Natural killer cell treated with Interleukin-12 subunit alpha and Interleukin-12 subunit beta and Interleukin-15 and Interleukin-18, amount 100 ng/mL, for 72 hours (primary cell): ENCODE measurements around the gene STIMATE. TPM values are rescaled to one million over a fixed set of nuclear protein-coding genes. Genes with fewer than 3 reads are reported as not detected.

Source experiments
- ATAC-seq, 2 donors: fragments of 150-1000 bp; cut with Tn5 transposase in 1 of 2; sonication (Bioruptor Pico), chemical (Tn5 transposase) in 1 of 2; 2 replicates each; pipeline ENCODE4 v1.10.0; 2021
- DNase-seq: peaks from one replicate; pipeline ENCODE4 v3.0.0; 2022; ENCODE audit warnings: low spot score
- H3K27ac Mint-ChIP-seq, 2 donors: 1 replicate in 1 of 2; 2 replicates in 1 of 2; pipeline ENCODE4 v1.8.0; 2022; ENCODE audit warnings: mixed read lengths in 2 of 2, mild to moderate bottlenecking in 1 of 2, moderate library complexity in 1 of 2
- H3K27me3 Mint-ChIP-seq, 2 donors: 1 replicate in 1 of 2; 2 replicates in 1 of 2; pipeline ENCODE4 v1.8.0; 2022; ENCODE audit warnings: mixed read lengths in 2 of 2
- H3K36me3 Mint-ChIP-seq: one replicate; pipeline ENCODE4 v1.8.0; 2022; ENCODE audit warnings: mixed read lengths
- H3K4me1 Mint-ChIP-seq, 2 donors: 1 replicate in 1 of 2; 2 replicates in 1 of 2; pipeline ENCODE4 v1.8.0; 2022; ENCODE audit warnings: low read depth in 2 of 2, mixed read lengths in 2 of 2, mild to moderate bottlenecking in 1 of 2
- H3K4me3 Mint-ChIP-seq: one replicate; pipeline ENCODE4 v1.8.0; 2022; ENCODE audit warnings: mixed read lengths
- H3K9me3 Mint-ChIP-seq: 2 replicates; pipeline ENCODE4 v1.8.0; 2022; ENCODE audit warnings: mixed read lengths
- total RNA-seq, 2 donors: library from RNA; stranded (reverse); gene quantifications; one replicate each; pipeline ENCODE4 v1.2.3, GENCODE V29; 2022

Gene STIMATE
- total RNA-seq, 2 donors from 2014 or later, result 19.8 to 31.1 TPM

DNA sequence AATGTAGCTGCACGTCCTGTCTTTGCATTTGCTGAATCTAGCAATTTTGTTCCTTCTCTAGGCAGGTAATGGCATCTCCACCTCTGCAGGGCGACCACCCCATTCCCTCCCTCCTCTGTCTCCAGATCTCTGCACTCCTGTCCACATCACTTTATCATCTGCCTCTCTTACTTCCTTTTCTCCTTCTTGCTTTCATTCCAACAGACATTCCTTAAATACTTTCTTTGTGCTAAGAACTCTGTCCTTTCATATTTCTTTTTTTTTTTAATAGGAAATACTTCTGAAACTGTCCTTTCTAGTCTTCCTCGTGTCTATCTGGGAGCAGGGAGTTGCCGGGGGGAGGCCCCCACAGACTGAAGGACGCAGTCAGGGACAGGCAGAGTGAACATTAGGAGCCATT, 95.5 kb downstream of the STIMATE start:
- no peak for DNase-seq
- Mint-ChIP-seq H3K27me3 (no peaks in the 10 kb centered on the region), H3K27ac (no peak overlapping the region), H3K9me3 (no peaks in the 10 kb centered on the region), H3K36me3 (no peaks in the 10 kb centered on the region), H3K4me1 (no peaks in the 10 kb centered on the region), H3K4me3 (no peak overlapping the region)
- ATAC-seq, result no peak

DNA sequence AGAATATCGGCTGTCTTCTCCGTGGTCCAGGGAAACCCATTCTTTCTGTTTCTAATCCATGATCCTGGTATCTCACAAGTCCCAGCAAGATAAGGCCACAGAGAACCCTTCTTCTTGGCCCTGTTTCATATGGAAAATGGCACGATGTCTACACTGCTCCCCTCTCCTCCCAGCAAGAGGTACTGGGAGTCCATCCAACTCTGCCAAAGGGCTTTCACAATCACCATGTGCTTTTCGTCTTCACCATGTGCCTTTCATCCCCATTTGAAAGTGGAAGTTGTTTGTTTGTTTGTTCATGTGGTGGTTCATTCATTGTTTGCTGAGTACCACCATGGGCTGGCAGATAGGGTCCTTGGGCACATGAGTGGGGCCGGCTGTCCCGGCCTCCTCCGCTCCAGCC, 97.3 kb downstream of the STIMATE start:
- Mint-ChIP-seq H3K4me1 (no peaks in the 10 kb centered on the region), H3K27me3 (no peaks in the 10 kb centered on the region), H3K4me3 (no peak overlapping the region), H3K27ac (no peak overlapping the region), H3K36me3 (no peaks in the 10 kb centered on the region), H3K9me3 (no peaks in the 10 kb centered on the region)
- ATAC-seq (no peak), DNase-seq (no peak)

DNA sequence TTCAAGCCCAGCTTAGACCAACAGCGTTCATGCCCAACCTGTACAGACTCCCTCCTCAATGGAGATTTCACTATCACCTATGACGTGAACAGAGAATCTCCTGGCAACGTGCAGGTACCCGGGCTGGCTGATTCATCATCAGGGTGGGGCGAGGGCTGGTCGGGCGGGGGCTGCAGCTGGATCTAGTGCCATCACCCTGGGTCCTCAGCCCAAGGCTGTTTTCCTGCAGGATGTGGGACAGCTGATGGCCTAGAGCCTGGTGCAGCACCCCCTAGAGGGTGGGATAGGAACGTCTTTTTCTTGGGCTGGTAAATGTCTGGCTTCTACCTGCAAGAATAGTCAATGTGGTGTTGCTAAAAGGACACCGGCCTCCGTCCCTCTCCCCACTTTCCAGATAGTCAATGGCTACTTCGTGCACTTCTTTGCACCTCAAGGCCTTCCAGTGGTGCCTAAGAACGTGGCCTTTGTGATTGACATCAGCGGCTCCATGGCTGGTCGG, 98.3 kb downstream of the STIMATE start:
- no peak for DNase-seq
- no peaks in the 10 kb centered on the region for H3K4me1 Mint-ChIP-seq
- no peak overlapping the region for H3K4me3 Mint-ChIP-seq
- peak in 1 of 2 donors; percentile 36 for ATAC-seq
- H3K36me3 Mint-ChIP-seq, result no peaks in the 10 kb centered on the region
- no peaks in the 10 kb centered on the region for H3K27me3 Mint-ChIP-seq
- H3K27ac Mint-ChIP-seq, result no peak overlapping the region
- H3K9me3 Mint-ChIP-seq, result no peaks in the 10 kb centered on the region

DNA sequence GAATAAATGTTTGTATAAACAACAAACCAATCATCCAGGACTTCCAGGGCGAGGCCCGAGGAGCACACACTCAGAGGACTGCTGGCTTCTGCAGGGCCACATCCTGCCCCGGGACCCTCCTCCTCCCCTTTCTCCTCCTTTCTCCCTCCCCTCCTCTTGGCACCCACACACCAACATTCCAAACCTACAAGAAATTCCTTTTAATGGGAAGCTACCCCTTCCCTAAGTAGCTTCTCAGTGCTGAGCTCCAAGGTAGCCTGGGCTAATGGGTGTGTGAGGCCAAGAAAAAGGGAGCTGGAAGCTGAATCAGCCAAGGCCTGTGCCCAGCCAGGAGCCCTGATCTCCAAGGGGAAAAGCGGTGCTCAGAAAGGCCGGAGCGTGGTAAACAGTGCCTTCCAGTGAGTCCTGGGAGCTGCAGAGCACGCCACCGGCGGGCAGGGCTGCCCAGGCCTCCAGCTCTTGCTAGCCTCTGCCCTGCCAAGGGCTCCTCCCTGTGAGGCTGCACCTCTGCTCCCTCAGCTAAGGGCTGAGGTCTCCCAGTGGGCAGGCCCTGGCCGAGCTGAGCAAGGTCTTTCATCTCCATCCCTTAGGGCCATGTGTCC, 98.9 kb downstream of the STIMATE start:
- no peaks in the 10 kb centered on the region for H3K27me3 Mint-ChIP-seq
- H3K27ac Mint-ChIP-seq, result no peak overlapping the region
- no peaks in the 10 kb centered on the region for H3K36me3 Mint-ChIP-seq
- no peak overlapping the region for H3K4me3 Mint-ChIP-seq
- H3K9me3 Mint-ChIP-seq, result no peaks in the 10 kb centered on the region
- no peaks in the 10 kb centered on the region for H3K4me1 Mint-ChIP-seq
- ATAC-seq, result peak in 1 of 2 donors; percentile 6
- no peak for DNase-seq

DNA sequence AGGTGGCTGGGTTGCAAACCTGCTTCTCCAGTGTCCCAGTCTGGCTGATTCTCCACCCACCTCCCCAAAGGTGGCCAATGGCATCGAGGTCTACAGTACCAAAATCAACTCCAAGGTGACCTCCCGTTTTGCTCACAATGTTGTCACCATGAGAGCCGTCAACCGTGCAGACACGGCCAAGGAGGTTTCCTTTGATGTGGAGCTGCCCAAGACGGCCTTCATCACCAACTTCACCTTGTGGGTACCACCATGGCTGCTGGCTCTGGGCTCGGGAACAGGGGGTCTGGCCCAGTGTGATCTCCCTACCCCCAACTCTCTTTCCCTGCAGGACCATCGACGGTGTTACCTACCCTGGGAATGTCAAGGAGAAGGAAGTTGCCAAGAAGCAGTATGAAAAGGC, 100.9 kb downstream of the STIMATE start:
- no peaks in the 10 kb centered on the region for H3K36me3 Mint-ChIP-seq
- no peak for DNase-seq
- no peak for ATAC-seq
- H3K9me3 Mint-ChIP-seq, result no peaks in the 10 kb centered on the region
- no peak overlapping the region for H3K4me3 Mint-ChIP-seq
- no peaks in the 10 kb centered on the region for H3K4me1 Mint-ChIP-seq
- no peak overlapping the region for H3K27ac Mint-ChIP-seq
- no peaks in the 10 kb centered on the region for H3K27me3 Mint-ChIP-seq

DNA sequence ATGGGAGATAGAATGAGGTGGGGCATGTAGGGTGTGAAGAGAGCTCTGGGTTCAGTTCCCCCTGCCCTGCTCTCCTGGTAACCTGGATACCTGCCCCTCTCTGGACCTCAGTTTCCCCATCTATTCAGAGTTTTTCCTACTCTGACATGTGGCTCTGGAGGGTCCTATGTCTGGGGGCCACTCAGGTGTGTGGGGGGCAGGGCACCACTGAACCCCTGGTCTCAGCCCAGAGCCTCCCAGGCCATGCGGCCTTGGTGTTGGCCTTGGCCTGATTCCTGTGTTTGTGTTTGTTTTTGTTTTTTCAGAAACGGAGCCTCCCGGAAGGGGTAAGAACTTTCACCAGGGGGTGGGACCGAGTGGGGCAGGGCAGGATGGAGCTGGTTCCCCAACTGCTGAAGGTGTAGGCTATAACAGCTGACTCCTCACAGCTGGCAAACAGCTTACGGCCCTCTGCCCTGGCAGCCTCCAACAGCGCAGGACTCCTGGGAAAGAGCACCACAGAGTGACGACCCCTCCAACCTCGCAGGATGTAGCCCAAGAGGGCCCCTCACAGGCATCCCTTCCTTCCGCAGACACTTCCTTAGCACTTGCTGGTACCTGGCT, 101.9 kb downstream of the STIMATE start:
- ATAC-seq (no peak), DNase-seq (no peak)
- Mint-ChIP-seq H3K27me3 (no peaks in the 10 kb centered on the region), H3K27ac (no peak overlapping the region), H3K9me3 (no peaks in the 10 kb centered on the region), H3K4me1 (no peaks in the 10 kb centered on the region), H3K36me3 (no peaks in the 10 kb centered on the region), H3K4me3 (no peak overlapping the region)

DNA sequence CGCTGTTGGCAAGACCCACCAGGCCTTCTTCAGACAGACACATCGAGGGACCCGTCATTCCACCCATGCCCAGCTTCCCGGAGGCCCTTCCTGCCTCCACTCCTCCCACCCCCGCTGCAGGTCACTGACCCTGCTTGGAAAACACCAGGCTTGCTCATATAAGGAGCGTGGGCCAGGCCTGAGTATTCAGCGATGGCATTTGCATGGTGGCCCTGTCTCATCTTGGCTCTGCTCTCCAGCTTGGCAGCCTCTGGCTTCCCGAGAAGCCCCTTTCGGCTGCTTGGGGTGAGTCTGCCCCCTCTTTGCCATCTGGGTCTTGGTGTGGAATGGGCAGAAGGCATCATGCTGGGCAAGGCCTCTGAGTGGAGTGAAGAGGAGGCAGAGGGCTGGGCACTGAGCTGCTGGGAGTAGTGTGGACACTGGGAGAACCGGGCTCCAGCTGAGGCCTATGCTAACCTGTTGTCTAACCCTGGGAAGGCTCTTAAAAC, 102.7 kb downstream of the STIMATE start, which contains the start of gene ITIH3:
Gene ITIH3 (plus strand): TSS at position 185 of the 488 bp plus-strand sequence. CDS start 8 bp downstream, at position 193.
- Mint-ChIP-seq H3K4me3 (no peak within 1 kb of the TSS), H3K27ac (no peak within 1 kb of the TSS), H3K36me3 (no peaks in the 10 kb centered on the region), H3K4me1 (no peaks in the 10 kb centered on the region), H3K9me3 (no peaks in the 10 kb centered on the region), H3K27me3 (no peaks in the 10 kb centered on the region)
- no peak for DNase-seq
- ATAC-seq, result no peak

DNA sequence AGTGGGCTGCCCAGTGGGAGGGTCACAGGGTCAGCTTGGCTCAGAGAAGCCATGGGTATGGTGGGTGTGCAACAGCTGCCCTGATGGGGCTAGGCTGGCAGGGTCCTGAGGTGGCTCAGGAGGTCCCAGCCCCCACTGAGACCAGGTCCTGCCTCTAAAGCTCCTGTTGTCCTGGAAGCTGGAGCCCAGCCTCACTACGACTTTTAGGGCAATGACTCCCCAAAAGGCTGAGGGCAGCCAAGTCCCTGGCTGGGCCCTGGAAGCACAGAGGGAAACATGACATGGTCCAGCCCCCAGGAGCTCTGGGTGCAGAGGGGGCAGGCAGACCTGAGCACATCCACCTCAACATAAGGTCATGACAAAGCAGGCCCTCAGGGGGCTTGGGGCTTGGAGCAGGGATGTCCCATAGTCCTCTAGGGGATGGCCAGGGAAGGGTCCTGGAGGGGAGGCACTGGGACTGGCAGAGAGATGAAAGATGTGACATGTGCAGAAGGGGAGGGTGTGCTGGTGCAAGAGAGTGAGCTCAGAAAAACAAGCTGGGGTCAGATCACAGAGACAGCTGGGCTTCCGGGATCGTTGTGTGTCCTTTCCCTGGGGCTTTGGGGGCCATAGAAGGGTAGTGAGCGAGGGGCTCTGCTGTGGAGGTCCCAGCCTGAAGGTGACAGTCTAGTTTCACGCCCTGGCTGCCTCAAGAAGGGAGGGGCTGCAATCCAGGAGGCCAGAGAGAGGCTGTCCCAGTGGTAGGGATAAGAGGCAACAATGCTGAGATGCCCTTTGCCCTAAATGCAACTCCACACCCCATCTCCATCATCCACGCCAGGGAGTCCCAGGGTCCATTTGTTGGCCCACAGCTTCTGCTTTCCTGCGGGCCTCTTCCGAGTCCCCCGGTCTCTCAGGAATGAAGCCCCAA, 103.4 kb downstream of the STIMATE start:
- no peaks in the 10 kb centered on the region for H3K36me3 Mint-ChIP-seq
- H3K27ac Mint-ChIP-seq, result no peak overlapping the region
- H3K27me3 Mint-ChIP-seq, result no peaks in the 10 kb centered on the region
- no peak for ATAC-seq
- H3K4me1 Mint-ChIP-seq, result no peaks in the 10 kb centered on the region
- no peak for DNase-seq
- no peaks in the 10 kb centered on the region for H3K9me3 Mint-ChIP-seq
- H3K4me3 Mint-ChIP-seq, result no peak overlapping the region

DNA sequence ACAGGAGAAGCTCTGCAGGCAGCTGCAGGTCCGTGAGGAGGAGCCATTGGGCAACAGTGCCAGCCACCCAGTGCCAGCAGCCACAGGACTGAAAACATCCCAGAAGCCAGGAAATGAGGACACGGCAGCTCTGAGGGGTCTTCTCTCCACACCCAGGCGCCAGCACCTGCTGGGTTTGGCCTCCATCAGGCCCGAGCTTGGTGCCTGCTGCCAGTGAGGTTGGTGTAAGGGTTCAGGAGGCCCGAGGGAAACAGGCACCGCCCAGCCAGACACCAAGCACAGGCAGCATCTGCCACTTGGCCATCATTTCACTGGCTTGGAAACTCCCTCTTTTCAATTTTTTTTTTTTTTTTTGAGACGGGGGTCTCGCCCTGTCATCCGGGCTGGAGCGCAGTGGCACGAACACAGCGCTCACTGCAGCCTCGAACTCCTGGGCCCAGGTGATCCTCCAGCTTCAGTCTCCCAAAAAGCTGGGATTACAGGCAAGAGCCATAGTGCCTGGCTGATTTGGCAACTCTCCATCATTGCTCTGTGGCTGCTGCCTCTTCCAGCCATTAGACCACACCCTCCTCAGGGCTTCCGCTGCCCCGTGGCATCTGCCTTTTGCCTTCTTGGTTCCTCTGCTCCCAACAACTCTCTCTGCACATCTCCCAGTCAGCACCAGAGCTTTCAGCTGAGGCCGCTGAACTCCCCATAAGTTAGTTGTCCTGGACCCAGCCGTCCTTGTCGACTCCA, 104.2 kb downstream of the STIMATE start:
- Mint-ChIP-seq H3K36me3 (no peaks in the 10 kb centered on the region), H3K4me1 (no peaks in the 10 kb centered on the region), H3K4me3 (no peak overlapping the region), H3K27ac (no peak overlapping the region), H3K9me3 (no peaks in the 10 kb centered on the region), H3K27me3 (no peaks in the 10 kb centered on the region)
- ATAC-seq (no peak), DNase-seq (no peak)

DNA sequence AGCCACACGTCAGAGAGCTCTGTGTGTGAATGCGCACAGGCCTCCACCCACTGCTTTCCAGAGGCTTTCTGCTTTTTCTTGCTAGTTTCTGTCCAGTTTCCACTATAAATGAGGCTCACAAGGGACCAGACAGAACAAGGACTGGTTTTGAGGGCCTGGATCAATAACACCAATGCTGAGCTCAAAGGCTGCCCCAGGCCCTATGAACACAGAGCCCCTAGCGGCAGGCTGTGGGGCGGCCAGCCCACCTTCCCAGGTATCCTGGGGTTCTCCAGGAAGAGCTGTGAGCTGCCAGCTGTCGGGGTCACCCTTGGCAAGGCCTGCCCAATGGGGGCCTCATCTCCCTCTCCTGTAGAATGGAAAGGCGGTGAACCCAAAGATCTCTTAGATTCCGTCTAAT, 104.9 kb downstream of the STIMATE start:
- no peak for DNase-seq
- no peaks in the 10 kb centered on the region for H3K36me3 Mint-ChIP-seq
- H3K27ac Mint-ChIP-seq, result no peak overlapping the region
- H3K27me3 Mint-ChIP-seq, result no peaks in the 10 kb centered on the region
- no peaks in the 10 kb centered on the region for H3K9me3 Mint-ChIP-seq
- H3K4me3 Mint-ChIP-seq, result no peak overlapping the region
- no peak for ATAC-seq
- H3K4me1 Mint-ChIP-seq, result no peaks in the 10 kb centered on the region

DNA sequence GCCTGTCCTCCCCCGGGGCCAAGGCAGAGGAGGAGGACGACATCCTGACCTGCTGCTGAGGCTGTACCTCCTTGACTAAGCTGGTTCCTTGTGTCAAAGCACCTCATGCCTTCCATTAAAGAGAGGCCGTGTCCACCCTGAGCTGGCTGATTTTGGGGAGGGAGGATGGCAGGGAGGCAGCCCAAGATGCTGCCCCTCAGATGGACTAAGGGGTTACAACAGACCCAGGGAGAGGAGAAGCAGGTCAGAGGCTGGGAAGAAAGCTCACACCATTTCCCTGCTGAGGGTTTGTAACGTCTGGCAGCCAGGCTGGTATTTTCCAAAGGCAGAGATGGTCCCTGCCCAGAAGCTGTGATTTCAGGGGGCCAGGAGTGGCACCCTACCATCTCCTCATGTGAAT, 105.4 kb downstream of the STIMATE start:
- Mint-ChIP-seq H3K4me1 (no peaks in the 10 kb centered on the region), H3K27me3 (no peaks in the 10 kb centered on the region), H3K9me3 (no peaks in the 10 kb centered on the region), H3K36me3 (no peaks in the 10 kb centered on the region), H3K27ac (no peak overlapping the region), H3K4me3 (no peak overlapping the region)
- DNase-seq (no peak), ATAC-seq (no peak)

DNA sequence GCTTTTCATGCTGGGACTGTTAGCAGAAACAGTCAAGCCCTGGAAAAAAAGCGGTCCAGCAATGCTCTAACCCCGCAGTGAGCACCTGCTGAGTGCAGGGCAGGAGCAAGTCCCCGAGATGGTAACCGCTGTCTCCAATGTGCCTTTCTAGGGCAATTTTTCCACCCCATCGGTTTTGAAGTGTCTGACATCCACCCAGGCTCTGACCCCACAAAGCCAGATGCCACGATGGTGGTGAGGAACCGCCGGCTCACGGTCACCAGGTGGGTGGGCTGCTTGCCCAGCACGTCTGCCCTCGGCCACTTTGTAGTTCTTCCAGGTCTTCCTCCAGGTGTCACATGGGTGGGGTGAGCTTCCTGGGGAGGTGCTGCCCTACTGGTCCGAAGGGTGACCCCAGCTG, 106.0 kb downstream of the STIMATE start:
- no peak overlapping the region for H3K4me3 Mint-ChIP-seq

DNA sequence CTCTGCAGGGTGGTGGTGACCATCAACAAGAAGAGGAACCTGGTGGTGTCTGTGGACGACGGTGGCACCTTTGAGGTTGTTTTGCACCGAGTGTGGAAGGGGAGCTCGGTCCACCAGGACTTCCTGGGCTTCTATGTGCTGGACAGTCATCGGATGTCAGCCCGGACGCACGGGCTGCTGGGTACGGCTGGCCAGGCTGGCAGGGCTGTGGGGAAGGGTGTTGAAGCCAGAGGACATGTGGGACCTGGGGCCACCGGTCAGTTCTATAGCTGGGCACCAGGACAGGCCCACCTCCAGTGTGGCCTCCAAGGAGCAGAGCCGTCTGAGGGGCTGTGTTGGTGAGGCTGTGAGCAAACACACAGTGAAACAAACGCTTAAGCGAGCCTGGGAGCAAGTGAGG, 106.6 kb downstream of the STIMATE start:
- H3K27ac Mint-ChIP-seq, result no peak overlapping the region
- no peaks in the 10 kb centered on the region for H3K27me3 Mint-ChIP-seq

More for the DNA sequence above, 106.0 kb downstream of the STIMATE start:
- no peaks in the 10 kb centered on the region for H3K27me3 Mint-ChIP-seq
- no peaks in the 10 kb centered on the region for H3K9me3 Mint-ChIP-seq
- no peak overlapping the region for H3K27ac Mint-ChIP-seq
- no peaks in the 10 kb centered on the region for H3K4me1 Mint-ChIP-seq
- DNase-seq (peak; percentile 32), ATAC-seq (no peak)
- H3K36me3 Mint-ChIP-seq, result no peaks in the 10 kb centered on the region

More for the DNA sequence above, 106.6 kb downstream of the STIMATE start:
- DNase-seq (peak; percentile 49), ATAC-seq (no peak)
- Mint-ChIP-seq H3K9me3 (no peaks in the 10 kb centered on the region), H3K4me3 (no peak overlapping the region), H3K4me1 (no peaks in the 10 kb centered on the region), H3K36me3 (no peaks in the 10 kb centered on the region)
